Esophagus squamous epithelium (tissue), 5 donors: ENCODE data around the gene MEF2D. TPM values are rescaled to one million over a fixed set of nuclear protein-coding genes. Genes with fewer than 3 reads are reported as not detected.

Experiments
- DNase-seq: peaks from one replicate; lab custom pipeline; 2025; lab: John Stamatoyannopoulos, UW
- H3K27ac ChIP-seq, 4 donors: fragments of 200-600 bp; sonication (generic); one replicate each; pipeline ENCODE4 v1.5.1; 2016 to 2019; ENCODE audit warnings: mild to moderate bottlenecking in 1 of 4
- H3K27me3 ChIP-seq, 4 donors: fragments of 200-600 bp; sonication (generic); 1 replicate in 3 of 4; 2 replicates in 1 of 4; pipeline versions ENCODE4 v1.5.1 to v1.6.0; 2017 to 2021; ENCODE audit warnings: antibody characterized with exemption in 1 of 4
- H3K36me3 ChIP-seq, 3 donors: fragments of 200-600 bp; sonication (generic); one replicate each; pipeline ENCODE4 v1.5.1; 2016 to 2019
- H3K4me1 ChIP-seq, 3 donors: fragments of 200-600 bp; sonication (generic); one replicate each; pipeline ENCODE4 v1.5.1; 2017 to 2019
- H3K4me3 ChIP-seq, 4 donors: fragments of 200-600 bp; sonication (generic); 1 replicate in 3 of 4; 2 replicates in 1 of 4; pipeline ENCODE4 v1.5.1; 2016 to 2019; ENCODE audit warnings: mild to moderate bottlenecking in 2 of 4, moderate library complexity in 1 of 4
- H3K9me3 ChIP-seq, 3 donors: fragments of 200-600 bp; sonication (generic); one replicate each; pipeline ENCODE4 v1.5.1; 2016 to 2019
- CTCF ChIP-seq, 6 experiments: fragments of 450-650 bp in 4 of 6; fragments of 200-600 bp in 2 of 6; sonication (generic) in 2 of 6; IDR thresholded peaks; one replicate each; pipeline ENCODE4 v1.5.1; 2016 to 2019; ENCODE audit warnings: antibody characterized with exemption in 6 of 6, mild to moderate bottlenecking in 4 of 6, moderate library complexity in 4 of 6
- POLR2A ChIP-seq, 4 donors: fragments of 450-650 bp; IDR thresholded peaks; one replicate each; pipeline ENCODE4 v1.6.1; 2017; ENCODE audit warnings: antibody characterized with exemption in 4 of 4, mild to moderate bottlenecking in 4 of 4, moderate library complexity in 3 of 4
- WGBS, 2 donors: methylation state at CpG; one replicate each; pipeline ENCODE4 v1.1.5; 2018; 5-methylcytosine and 5-hydroxymethylcytosine counted together
- intact Hi-C: fragments of 100-400 bp; cut with DNase I; formaldehyde crosslinking; loops from one replicate; pipeline ENCODE4 v1.15.0; 2022
- total RNA-seq, 4 donors: library from RNA; depleted of rRNA; stranded (reverse); fragments of >200 nt; gene quantifications; one replicate each; pipeline ENCODE4 v1.1.0, GENCODE V29; 2016
- donor health status: DM: yes; HTN: yes; CAD: no.

The MEF2D gene
- total RNA-seq, 4 donors from 2014 or later, result 9.1 to 30.1 (median 12.1) TPM

GRCh38 chr1:156422602-156423091 is 77.9 kb downstream of the MEF2D start:
- WGBS, 2 donors, result 22 to 28% methylated on average over 4 of the region's 15 CpGs
- no peak for TF ChIP-seq CTCF (IDR thresholded peaks at IDR 0.05)
- no peak for TF ChIP-seq POLR2A (IDR thresholded peaks at IDR 0.05)
- peak overlapping the region in 2 of 4 donors; percentile 25 to 37 for H3K27ac ChIP-seq
- no peaks in the 10 kb centered on the region for H3K36me3 ChIP-seq
- H3K4me3 ChIP-seq, result no peak overlapping the region
- intact Hi-C loops, result no loop called here
- peaks cover 23 to 34% (median 31%) of the 10 kb centered on the region in 3 donors for H3K4me1 ChIP-seq
- H3K27me3 ChIP-seq, result peaks cover 19 to 100% (median 23%) of the 10 kb centered on the region in 4 donors
- no peak for DNase-seq
- H3K9me3 ChIP-seq, result no peaks in the 10 kb centered on the region

GRCh38 chr1:156421939-156422601 is 78.5 kb downstream of the MEF2D start:
- peak overlapping the region; percentile 16 to 53 (median 30) for H3K4me3 ChIP-seq
- DNase-seq, result no peak
- peaks cover 19 to 100% (median 23%) of the 10 kb centered on the region in 4 donors for H3K27me3 ChIP-seq
- TF ChIP-seq POLR2A (IDR thresholded peaks at IDR 0.05) (no peak), CTCF (IDR thresholded peaks at IDR 0.05) (no peak)
- no peaks in the 10 kb centered on the region for H3K9me3 ChIP-seq
- intact Hi-C loops, result no loop called here
- peaks cover 23 to 34% (median 31%) of the 10 kb centered on the region in 3 donors for H3K4me1 ChIP-seq
- peak overlapping the region in 2 of 4 donors; percentile 25 to 37 for H3K27ac ChIP-seq
- H3K36me3 ChIP-seq, result no peaks in the 10 kb centered on the region
- 5 to 16% methylated on average over 8 to 12 of the region's 12 CpGs for WGBS, 2 donors

- WGBS, 2 donors, result 0 to 4% methylated on average over 17 to 29 of the region's 69 CpGs
- peaks cover 23 to 34% (median 31%) of the 10 kb centered on the region in 3 donors for H3K4me1 ChIP-seq
- no peak for DNase-seq
- H3K9me3 ChIP-seq, result no peaks in the 10 kb centered on the region
- no peaks in the 10 kb centered on the region for H3K36me3 ChIP-seq
- intact Hi-C loops, result no loop called here
- peak overlapping the region; percentile 16 to 53 (median 30) for H3K4me3 ChIP-seq
- TF ChIP-seq POLR2A (IDR thresholded peaks at IDR 0.05), result no peak
- TF ChIP-seq CTCF (IDR thresholded peaks at IDR 0.05), result peak in 1 of 6 experiments; percentile 9
- H3K27me3 ChIP-seq, result peaks cover 19 to 100% (median 23%) of the 10 kb centered on the region in 4 donors
- H3K27ac ChIP-seq, result peak overlapping the region in 1 of 4 donors; percentile 25
Measured at GRCh38 chr1:156421062-156421938, 79.3 kb downstream of the MEF2D start.

- intact Hi-C loops, result no loop called here
- Histone ChIP-seq H3K4me1 (peaks cover 23 to 34% (median 31%) of the 10 kb centered on the region in 3 donors), H3K4me3 (peak overlapping the region in 3 of 4 donors; percentile 23 to 53 (median 36)), H3K9me3 (no peaks in the 10 kb centered on the region), H3K36me3 (no peaks in the 10 kb centered on the region), H3K27ac (no peak overlapping the region), H3K27me3 (peaks cover 19 to 100% (median 25%) of the 10 kb centered on the region in 4 donors)
- 12 to 18% methylated on average over 18 to 20 of the region's 69 CpGs for WGBS, 2 donors
- DNase-seq, result no peak
- TF ChIP-seq CTCF (IDR thresholded peaks at IDR 0.05) (no peak), POLR2A (IDR thresholded peaks at IDR 0.05) (no peak)
Measured at GRCh38 chr1:156420205-156421061, 80.1 kb downstream of the MEF2D start.
